Ishikawa (cell line): ENCODE results near the gene BMPR1A.

ENCODE experiments used
- CEBPB ChIP-seq: IDR thresholded peaks from 2 replicates; pipeline ENCODE4 v1.6.1; 2012
- CREB1 ChIP-seq: IDR thresholded peaks from 2 replicates; pipeline ENCODE4 v1.6.1; 2012; ENCODE audit warnings: low read depth
- EGR1 ChIP-seq: IDR thresholded peaks from 2 replicates; pipeline ENCODE4 v1.6.1; 2012
- EP300 ChIP-seq: IDR thresholded peaks from 2 replicates; pipeline ENCODE4 v1.6.1; 2012; ENCODE audit warnings: borderline replicate concordance
- FOXM1 ChIP-seq: IDR thresholded peaks from 2 replicates; pipeline ENCODE4 v1.6.1; 2012; ENCODE audit warnings: low read depth, borderline replicate concordance
- NFIC ChIP-seq: IDR thresholded peaks from 2 replicates; pipeline ENCODE4 v1.6.1; 2012
- RAD21 ChIP-seq: IDR thresholded peaks from 2 replicates; pipeline ENCODE4 v1.6.1; 2012; ENCODE audit warnings: low read depth
- REST ChIP-seq: IDR thresholded peaks from 2 replicates; pipeline ENCODE4 v1.6.1; 2012; ENCODE audit warnings: low read depth, mild to moderate bottlenecking
- TAF1 ChIP-seq: IDR thresholded peaks from 2 replicates; pipeline ENCODE4 v1.6.1; 2012; ENCODE audit warnings: low read depth, mild to moderate bottlenecking
- TCF12 ChIP-seq: IDR thresholded peaks from 2 replicates; pipeline ENCODE4 v1.6.1; 2012; ENCODE audit warnings: low read depth
- TEAD4 ChIP-seq: IDR thresholded peaks from 2 replicates; pipeline ENCODE4 v1.6.1; 2012
- USF1 ChIP-seq: IDR thresholded peaks from 2 replicates; pipeline ENCODE4 v1.6.1; 2012
- YY1 ChIP-seq: IDR thresholded peaks from 2 replicates; pipeline ENCODE4 v1.6.1; 2012; ENCODE audit warnings: low read depth
- ZBTB7A ChIP-seq: IDR thresholded peaks from 2 replicates; pipeline ENCODE4 v1.6.1; 2012; ENCODE audit warnings: low read depth
- TF ChIP-seq, protein P1 (sequence below): IDR thresholded peaks from 2 replicates; pipeline ENCODE4 v1.6.1; 2012

Gene BMPR1A

DNA sequence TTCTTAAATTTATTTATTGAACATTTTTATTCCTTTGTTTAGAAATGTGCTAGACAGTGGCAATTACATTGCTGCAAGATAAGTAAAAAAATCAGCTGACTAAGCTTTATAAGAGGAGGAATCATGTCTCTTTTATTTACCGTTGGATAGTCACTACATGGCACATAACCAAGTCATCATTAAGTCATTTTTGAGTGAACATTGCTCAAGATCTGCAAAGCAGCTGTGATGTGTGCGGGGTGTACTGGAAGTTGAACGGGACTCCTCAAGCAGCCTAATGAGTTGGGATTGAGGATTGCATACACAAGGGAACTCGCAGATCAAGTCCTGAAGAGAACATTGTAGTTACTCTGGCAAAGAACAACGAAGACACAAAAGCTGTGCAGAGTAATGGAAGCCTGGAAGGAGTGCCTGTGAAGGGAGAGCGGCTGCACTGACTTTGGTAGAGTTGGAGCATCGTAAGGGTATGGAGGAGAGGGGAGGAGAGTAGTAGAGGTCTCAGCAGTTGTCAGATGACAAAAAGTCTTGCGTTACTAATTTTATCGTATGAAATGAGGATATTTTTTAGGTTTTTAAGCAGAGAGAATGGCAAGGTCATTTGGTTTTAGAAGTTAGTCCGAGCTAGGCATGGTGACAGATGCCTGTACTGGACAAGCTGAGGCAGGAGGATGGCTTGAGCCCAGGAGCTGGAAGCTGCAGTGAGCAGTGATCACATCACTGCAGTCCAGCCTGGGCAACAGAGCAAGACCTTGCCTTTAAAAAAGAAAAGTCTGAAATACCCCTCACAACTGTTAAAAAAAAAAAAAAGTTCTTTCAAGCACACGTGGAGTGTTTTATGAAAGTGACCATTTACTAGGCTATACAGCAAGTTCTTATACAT, 95.1 kb downstream of the BMPR1A start:
- TF ChIP-seq, protein P1, sequence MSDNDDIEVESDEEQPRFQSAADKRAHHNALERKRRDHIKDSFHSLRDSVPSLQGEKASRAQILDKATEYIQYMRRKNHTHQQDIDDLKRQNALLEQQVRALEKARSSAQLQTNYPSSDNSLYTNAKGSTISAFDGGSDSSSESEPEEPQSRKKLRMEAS, result no peak

GRCh38 chr10:86855513-86855912, 99.1 kb downstream of the BMPR1A start:
- TF ChIP-seq, protein P1, result no peak
- TF ChIP-seq REST, result no peak
- no peak for TF ChIP-seq NFIC
- no peak for TF ChIP-seq TCF12
- no peak for TF ChIP-seq RAD21
- no peak for TF ChIP-seq CEBPB
- no peak for TF ChIP-seq TAF1
- no peak for TF ChIP-seq YY1
- no peak for TF ChIP-seq ZBTB7A
- no peak for TF ChIP-seq CREB1
- TF ChIP-seq FOXM1, result no peak
- TF ChIP-seq TEAD4, result no peak
- TF ChIP-seq USF1, result no peak
- TF ChIP-seq EGR1, result no peak
- TF ChIP-seq EP300, result no peak

DNA sequence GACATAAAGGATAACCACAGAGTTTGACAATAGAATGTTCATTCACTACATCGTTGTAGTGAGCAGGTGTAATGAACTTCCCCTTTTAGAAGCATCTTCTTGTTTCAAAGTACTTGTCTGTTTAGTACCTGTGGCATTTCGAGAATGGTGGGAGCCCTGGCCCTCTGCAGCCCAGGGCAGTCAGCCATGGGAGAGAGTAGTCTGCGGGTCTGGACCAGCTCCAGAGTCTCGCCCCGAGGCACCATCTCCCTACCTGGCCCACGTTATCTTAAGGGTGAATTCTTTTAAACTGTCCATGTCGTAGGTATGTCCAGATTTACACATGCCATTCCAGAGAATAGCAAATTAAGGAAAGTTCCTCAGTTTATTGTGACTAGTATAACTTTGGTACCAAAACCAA, 99.7 kb downstream of the BMPR1A start:
- TF ChIP-seq, protein P1, result no peak
- TF ChIP-seq YY1, result no peak
- no peak for TF ChIP-seq CEBPB
- TF ChIP-seq EGR1, result no peak
- no peak for TF ChIP-seq TAF1
- TF ChIP-seq TEAD4, result no peak
- TF ChIP-seq USF1, result no peak
- no peak for TF ChIP-seq ZBTB7A
- TF ChIP-seq CREB1, result no peak
- no peak for TF ChIP-seq TCF12

DNA sequence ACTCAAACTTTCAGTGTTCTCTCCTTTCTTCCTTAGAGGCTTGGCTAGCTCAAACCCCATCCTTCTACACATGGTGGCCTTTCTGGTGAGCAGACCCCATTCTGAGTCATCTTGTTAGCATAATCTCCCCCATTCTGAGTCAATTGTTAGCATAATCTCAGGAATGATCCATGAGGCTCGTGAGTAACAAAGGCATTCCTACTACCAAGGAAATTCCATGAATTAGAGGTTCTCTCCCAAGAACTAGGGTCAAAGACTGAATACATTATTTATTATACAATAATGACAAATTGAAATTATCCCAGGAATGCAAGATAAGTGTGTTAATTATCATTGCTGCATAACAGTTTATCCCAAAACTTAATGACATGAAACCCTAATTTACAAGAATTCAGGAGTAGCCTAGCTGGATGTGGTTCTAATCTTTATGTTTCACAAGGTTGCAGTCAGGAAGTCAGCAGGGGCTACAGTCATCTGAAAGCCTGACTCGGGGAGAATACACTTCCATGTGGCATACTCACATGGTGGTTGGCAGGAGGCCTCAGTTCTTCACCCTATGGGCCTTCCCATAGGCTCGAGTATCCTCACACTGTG, 100.8 kb downstream of the BMPR1A start:
- no peak for TF ChIP-seq EP300
- TF ChIP-seq CREB1, result no peak
- TF ChIP-seq TEAD4, result no peak
- TF ChIP-seq EGR1, result no peak
- TF ChIP-seq NFIC, result no peak
- no peak for TF ChIP-seq TCF12
- TF ChIP-seq REST, result no peak
- TF ChIP-seq YY1, result no peak
- TF ChIP-seq, protein P1, result no peak
- no peak for TF ChIP-seq ZBTB7A
- no peak for TF ChIP-seq RAD21
- no peak for TF ChIP-seq TAF1
- no peak for TF ChIP-seq FOXM1
- TF ChIP-seq CEBPB, result no peak

GRCh38 chr10:86858011-86858410, 101.6 kb downstream of the BMPR1A start:
- TF ChIP-seq NFIC, result no peak
- TF ChIP-seq CREB1, result no peak
- TF ChIP-seq TEAD4, result no peak
- TF ChIP-seq CEBPB, result no peak
- no peak for TF ChIP-seq TCF12
- TF ChIP-seq ZBTB7A, result no peak
- no peak for TF ChIP-seq REST
- TF ChIP-seq, protein P1, result no peak
- no peak for TF ChIP-seq TAF1
- no peak for TF ChIP-seq USF1
- TF ChIP-seq YY1, result no peak
- no peak for TF ChIP-seq EP300
- TF ChIP-seq EGR1, result no peak
- TF ChIP-seq FOXM1, result no peak
- TF ChIP-seq RAD21, result no peak
